Epithelial cell of esophagus (primary cell): ENCODE data around the gene QSOX1.

Source experiments
- DNase-seq: peaks from one replicate; pipeline ENCODE4 v3.0.0; 2010; ENCODE audit warnings: low read depth
- H3K4me3 ChIP-seq: 2 replicates; pipeline ENCODE4 v1.5.1; 2011; ENCODE audit warnings: mild to moderate bottlenecking, low read length, control low read depth
- TF ChIP-seq, protein P1 (sequence below): IDR thresholded peaks from 2 replicates; pipeline ENCODE4 v1.5.1; 2011; ENCODE audit warnings: low read depth, mild to moderate bottlenecking, low read length, control low read depth, inconsistent platforms; ENCODE audit not compliant: insufficient read depth; ENCODE audit errors: missing control alignments

The QSOX1 gene, protein sequence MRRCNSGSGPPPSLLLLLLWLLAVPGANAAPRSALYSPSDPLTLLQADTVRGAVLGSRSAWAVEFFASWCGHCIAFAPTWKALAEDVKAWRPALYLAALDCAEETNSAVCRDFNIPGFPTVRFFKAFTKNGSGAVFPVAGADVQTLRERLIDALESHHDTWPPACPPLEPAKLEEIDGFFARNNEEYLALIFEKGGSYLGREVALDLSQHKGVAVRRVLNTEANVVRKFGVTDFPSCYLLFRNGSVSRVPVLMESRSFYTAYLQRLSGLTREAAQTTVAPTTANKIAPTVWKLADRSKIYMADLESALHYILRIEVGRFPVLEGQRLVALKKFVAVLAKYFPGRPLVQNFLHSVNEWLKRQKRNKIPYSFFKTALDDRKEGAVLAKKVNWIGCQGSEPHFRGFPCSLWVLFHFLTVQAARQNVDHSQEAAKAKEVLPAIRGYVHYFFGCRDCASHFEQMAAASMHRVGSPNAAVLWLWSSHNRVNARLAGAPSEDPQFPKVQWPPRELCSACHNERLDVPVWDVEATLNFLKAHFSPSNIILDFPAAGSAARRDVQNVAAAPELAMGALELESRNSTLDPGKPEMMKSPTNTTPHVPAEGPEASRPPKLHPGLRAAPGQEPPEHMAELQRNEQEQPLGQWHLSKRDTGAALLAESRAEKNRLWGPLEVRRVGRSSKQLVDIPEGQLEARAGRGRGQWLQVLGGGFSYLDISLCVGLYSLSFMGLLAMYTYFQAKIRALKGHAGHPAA

DNA sequence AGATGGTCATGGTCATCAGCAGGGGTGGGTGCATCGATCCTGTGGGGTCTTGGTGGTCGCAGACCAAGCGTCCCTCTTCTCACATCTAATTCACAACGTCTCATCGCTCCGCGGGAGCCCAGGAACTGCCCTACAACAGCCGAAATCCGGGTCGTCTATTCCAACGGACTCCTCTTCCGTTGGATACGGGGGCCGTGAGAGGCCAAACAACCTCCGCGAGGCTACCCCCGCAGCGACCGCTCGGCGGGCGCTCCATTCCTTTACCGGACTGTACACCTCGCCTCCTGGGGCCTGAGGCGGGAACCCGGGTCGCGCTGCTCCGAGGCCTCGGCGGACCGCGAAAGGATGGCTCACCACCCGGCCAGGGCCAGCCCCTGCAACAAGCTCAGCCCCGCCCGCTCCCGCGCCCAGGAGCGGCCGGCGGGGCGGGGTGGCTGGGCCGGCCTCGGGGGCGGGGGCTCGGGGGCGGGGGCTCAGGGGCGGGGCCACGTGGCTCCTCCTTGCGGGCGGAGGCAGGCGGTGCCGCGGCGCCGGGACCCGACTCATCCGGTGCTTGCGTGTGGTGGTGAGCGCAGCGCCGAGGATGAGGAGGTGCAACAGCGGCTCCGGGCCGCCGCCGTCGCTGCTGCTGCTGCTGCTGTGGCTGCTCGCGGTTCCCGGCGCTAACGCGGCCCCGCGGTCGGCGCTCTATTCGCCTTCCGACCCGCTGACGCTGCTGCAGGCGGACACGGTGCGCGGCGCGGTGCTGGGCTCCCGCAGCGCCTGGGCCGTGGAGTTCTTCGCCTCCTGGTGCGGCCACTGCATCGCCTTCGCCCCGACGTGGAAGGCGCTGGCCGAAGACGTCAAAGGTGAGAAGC is at the start of gene QSOX1:
QSOX1 (plus strand) TSS at position 545 of the 857 bp plus-strand sequence; CDS start at position 584, 39 bp downstream.
- DNase-seq = peak; percentile 92
- TF ChIP-seq, protein P1, sequence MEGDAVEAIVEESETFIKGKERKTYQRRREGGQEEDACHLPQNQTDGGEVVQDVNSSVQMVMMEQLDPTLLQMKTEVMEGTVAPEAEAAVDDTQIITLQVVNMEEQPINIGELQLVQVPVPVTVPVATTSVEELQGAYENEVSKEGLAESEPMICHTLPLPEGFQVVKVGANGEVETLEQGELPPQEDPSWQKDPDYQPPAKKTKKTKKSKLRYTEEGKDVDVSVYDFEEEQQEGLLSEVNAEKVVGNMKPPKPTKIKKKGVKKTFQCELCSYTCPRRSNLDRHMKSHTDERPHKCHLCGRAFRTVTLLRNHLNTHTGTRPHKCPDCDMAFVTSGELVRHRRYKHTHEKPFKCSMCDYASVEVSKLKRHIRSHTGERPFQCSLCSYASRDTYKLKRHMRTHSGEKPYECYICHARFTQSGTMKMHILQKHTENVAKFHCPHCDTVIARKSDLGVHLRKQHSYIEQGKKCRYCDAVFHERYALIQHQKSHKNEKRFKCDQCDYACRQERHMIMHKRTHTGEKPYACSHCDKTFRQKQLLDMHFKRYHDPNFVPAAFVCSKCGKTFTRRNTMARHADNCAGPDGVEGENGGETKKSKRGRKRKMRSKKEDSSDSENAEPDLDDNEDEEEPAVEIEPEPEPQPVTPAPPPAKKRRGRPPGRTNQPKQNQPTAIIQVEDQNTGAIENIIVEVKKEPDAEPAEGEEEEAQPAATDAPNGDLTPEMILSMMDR = no peak
- peak within 1 kb of the TSS; percentile 76 for H3K4me3 ChIP-seq

DNA sequence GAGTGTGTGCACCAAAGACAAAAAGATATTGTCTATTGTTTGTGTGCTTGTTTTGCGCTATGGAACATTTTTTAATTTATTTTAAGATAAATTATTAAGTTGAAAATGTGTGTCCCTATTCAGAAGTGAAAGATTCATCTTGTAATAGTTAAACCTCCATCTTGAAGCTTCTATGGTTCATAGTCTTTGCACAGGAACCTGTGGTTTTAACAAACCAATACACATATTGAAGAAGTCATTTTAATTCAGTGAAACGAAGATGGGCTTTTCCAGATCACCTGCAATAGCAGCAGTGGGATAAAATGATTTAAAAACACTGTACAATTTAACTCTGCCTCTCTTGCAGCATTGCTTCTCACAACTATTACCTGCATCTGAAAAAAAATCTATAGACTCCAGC is 42.6 kb upstream of the QSOX1 start:
- H3K4me3 ChIP-seq = no peak overlapping the region
- DNase-seq = no peak
- TF ChIP-seq, protein P1 = no peak

DNA sequence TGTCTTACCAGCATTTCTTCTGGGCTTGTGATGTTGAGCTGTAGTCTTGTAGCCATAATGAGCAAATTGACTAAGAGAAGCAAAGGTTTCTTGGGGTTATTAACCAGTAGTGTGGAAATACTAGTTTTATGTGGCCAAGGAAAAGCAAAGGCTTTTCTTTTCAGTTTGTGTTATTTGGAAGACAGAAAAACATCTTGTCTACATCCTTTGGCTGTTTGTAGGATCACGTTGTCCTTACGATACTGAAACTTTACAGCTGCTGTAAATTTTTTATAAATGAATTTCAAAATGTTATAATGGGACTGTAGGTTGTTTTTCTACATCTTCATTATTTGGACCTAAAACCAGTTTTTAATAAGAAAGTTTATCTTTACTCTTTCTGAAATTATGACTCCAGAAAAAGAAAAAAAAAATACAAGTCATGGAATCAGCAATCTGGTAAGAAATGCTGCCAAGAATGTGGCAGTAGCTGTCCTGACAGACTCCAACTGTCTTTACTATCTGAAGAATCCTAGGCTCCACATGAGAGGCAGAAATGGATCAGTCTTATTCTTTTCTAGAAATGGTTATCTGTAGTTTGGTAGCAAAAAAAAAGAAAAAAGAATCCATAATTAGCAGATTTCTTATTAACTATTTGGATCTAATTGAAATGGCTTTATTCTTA is 41.6 kb upstream of the QSOX1 start:
- H3K4me3 ChIP-seq = no peak overlapping the region
- DNase-seq = no peak
- TF ChIP-seq, protein P1 = no peak

DNA sequence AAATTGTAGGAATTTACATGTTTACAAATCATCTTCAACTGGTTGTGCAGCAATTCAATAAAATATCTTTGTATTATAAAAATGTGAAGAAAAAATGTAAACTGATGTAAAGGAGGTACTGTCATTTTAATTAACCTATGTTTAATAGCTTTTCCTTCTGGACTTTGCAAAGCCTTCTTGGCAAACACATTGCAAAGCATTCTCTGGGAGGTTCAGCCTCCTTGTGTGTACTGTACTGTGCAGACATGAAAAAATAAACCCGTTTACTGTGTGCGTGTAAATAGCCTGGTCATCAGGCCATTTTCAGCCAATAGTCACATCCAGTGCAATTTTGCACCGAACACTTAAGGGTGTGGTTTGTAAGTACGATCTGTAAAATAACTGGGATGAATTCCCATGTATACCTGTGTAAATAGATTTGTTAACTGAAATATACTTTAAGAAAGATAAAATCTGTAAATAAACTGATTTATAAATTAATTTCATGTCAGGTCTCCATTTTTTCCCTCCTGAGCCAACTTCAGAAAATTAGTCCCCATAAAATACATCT is 40.2 kb upstream of the QSOX1 start:
- TF ChIP-seq, protein P1 = no peak
- no peak for DNase-seq

DNA sequence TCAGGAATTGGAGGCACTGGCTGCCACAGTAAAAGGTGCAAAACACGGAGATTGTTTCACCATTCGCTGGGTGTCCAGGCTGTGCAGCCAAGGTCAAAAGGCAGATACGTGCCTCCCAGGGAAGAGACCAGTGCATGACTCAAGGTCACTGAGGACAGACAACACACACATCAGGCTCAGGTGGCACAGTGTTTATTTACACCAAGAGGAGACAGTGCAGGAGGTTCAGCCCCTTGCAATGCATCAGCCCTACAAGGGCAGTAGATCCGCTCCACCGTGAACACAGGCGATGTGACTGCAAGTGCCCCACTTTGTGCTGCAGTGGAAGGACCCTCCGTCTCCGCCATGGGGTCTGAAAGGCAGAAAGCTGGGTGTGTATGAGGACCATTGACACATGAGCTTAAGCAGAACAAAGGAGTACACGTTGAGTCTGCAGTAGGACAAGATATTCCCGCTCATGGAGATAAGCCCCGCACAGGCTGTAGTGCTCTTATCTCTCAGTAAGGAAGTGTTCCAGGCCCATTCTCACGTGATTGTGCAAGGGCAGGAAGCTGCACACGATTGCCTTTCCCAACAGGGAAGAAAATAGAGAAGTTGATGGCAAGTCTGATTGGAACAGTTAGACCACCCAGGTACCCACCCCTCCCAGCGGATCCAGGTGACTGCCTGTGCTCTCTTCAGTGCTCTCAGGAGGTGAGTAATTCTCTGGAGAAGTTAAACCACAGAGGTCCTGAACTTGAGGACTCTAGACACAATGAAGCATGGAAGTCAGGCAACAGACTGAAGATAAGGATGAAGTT is 37.5 kb upstream of the QSOX1 start:
- TF ChIP-seq, protein P1 = no peak
- no peak overlapping the region for H3K4me3 ChIP-seq
- DNase-seq = no peak

More for the DNA sequence above, 40.2 kb upstream of the QSOX1 start:
- no peak overlapping the region for H3K4me3 ChIP-seq

DNA sequence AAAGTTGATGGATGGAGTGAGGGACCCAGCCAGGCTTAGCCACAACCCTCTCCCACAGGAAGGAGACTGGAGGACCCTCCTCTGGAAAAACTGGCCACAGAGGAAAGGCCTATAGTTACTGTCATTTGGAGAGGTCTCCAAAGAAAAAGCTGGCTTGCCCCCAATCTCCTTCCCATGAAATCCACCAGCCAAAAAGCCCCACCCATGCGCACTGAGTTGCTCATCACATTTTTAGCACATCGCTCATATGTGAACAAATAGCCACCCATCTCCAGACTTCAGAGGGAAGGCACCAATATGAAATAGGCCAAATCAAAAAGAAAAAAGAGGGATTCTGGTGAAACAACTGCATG is 36.9 kb upstream of the QSOX1 start:
- no peak overlapping the region for H3K4me3 ChIP-seq
- DNase-seq = peak; percentile 74
- TF ChIP-seq, protein P1 = no peak
